GM18499 (cell line): ENCODE measurements around the gene CCDC149.

Experiments
- ATAC-seq: cut with Tn5 transposase; IDR thresholded peaks from one replicate; pipeline ENCODE4 v1.9.1; 2021; ENCODE audit warnings: moderate number of reproducible peaks; ENCODE audit not compliant: insufficient read depth, unreplicated experiment

Gene CCDC149

DNA sequence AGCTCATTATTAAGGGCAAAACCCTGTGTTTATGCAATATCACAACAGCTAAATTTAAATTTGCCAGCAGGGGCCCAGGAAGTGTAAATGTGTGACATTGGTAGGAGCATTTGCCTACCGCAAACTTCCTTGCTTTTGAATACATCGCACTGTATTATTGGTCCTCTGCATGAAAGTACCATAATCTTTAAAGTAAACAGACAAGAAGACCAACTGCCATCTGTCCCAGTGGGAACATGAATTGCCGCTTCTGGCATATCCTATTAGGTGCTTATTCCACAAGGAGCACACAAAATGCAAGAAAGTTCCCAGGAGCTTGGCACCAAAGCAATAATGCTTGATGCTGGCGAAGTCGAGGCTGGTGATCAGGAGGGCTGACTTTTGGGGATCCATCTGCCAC lies 66.1 kb downstream of the CCDC149 start:
- no peak for ATAC-seq

DNA sequence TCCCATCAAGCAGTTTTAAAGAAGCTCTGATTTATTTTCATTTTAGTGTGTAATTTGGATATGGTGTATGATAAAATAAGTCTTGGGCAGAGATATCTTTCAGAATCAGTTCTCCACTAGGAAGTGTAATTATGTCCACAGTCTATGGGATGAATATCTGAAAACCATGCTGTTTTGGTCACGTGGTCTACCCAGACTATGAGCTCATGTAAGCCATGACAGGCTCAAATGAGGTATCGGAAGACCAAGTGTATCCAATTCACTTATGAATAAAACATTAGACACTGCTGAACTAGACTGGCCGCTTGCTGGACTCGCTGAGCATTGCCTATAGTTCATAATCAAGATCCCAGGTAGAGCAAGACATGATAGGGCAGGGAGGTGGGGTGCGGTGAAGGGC lies 66.9 kb downstream of the CCDC149 start:
- no peak for ATAC-seq

DNA sequence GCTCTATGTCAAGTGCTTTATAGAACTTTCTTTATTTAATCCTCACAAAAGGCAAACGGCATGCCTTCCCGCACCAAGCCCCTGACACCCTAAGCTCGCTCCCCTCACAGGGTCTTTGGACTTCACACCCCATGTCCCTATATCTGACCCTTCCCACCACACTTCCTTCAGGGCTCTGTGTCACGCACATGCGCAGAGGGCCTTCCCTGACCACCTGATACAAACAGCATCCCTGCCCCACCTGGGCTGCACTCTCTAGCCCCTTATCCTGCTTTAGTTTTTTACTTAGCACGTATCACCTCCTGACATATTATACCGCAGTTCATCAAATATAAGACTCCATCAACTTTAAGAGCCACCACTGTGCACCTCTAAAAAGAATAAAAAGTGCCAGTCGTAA lies 67.7 kb downstream of the CCDC149 start:
- no peak for ATAC-seq

DNA sequence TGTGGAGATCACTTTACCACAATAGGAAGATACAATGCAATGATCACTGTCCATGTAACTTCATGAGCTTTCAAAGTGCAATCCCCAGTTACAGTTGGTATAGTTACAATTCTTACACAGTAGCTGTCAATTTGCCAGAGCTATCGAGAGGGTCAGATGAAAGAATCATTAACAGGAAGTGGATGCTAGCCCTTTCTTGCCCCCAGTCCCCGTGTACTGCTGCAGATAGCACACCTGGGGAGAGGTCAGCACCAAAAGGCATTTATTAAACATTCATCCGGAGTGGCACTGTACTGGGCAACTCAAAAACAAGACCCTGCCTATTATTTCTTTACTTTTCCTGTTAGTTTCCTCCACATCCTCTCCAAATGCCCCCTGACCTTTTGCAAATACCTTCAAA lies 69.7 kb downstream of the CCDC149 start:
- ATAC-seq, result no peak

DNA sequence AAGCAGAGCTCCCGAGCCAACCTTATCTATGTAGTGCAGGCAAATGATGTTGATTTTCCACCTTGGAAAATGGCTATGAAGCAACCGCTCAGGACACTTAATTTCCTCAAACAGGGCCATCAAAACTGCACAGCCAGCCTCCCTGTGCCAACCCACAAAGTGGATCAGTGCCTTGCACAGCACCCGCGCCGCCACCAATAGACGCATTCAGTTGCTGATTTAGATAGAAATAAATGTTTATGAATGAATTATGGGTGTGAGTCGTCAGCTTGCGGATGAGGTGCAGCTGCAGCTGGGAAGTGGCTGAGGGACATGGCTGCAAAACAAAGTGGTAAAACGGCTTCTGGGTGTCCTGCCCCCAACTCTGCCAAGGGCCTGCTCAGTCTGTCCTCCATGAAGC lies 70.5 kb downstream of the CCDC149 start:
- no peak for ATAC-seq

DNA sequence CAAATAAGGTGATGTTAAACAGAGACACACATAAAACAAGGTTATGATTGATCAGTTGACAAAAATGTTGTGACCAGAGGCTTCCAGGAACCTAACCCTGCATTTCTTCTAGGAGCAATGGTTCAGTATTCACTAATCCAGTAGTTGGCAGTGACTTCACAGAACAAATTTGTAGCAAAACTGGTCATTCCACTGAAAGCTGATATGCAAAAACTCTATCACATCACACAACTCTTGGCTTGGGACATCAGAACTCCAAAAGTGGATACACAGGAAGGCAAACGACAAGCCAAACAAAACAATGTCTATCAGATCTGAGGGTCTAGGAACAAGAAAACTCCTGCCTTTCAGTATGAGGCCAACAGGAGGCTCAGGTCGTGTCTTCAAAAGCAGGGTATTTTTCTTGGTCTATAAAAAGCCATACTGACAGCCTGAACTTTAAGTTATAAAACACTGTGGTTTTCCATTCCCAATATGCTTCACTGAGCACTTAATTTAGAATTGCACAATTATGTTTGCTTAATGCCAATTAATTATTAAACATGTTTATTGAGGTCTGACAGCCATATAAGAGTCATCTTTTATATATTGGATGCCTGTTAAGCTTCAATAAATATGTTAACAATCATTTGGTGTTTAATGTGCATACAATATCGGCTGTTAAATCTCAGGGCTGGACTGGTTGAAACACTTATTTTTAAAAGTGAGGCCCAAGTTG lies 71.9 kb downstream of the CCDC149 start:
- ATAC-seq, result no peak

DNA sequence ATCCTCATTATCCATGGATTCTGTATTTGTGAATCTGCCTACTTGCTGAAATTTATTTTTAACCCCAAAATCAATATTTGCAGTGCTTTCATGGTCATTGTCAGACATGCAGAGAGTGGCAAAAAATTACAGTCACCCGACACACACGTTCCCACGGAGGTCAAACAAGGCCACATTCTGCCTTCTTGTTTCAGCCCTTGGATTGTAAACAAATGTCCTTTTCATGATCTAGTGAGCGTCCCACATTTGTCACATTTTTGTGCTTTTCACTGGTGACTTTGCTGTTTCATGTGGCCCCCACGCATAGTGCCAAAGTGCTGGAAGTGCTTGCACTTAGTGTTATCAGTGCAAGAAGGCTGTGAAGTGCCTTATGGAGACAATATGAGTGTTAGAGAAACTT lies 72.5 kb downstream of the CCDC149 start:
- ATAC-seq, result no peak

DNA sequence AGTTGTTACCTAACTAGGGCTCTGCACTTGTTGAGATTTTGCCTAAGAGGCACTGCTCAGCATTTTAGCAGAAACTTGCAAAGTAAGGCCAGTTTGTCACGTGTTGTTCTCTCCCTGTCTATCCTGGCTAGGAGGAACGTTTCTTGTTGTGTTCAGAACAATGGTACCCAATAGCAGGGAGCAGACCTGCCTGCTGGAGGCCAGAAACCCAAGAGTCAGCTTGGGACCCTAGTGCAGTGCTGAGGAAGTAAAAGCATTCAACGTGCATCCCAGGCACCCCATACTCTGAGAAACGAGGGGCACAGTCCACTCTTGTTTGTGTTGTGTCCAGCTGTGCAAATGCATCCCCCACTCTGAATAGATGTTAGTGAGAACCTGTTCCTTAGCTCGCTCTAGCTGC lies 75.1 kb downstream of the CCDC149 start:
- ATAC-seq, result no peak

DNA sequence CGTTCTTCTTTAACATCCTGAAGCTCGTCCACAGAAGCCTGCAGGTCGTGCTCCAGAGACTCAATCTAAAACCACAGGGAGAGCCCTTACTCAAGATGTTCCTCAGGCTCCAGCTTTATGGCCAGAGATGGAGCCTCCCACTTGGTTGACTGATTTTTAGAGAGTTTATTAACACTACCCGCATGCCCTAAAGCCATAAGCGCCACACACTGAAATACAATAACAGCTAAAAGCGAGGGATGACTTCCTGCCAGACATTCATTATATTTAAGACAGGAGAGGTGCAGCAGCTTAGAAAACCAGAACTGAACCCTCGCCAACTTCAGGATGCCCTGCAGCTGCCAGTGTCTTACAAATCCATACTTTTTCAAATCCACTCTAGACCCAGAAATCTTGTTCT lies 75.5 kb downstream of the CCDC149 start:
- ATAC-seq, result no peak

DNA sequence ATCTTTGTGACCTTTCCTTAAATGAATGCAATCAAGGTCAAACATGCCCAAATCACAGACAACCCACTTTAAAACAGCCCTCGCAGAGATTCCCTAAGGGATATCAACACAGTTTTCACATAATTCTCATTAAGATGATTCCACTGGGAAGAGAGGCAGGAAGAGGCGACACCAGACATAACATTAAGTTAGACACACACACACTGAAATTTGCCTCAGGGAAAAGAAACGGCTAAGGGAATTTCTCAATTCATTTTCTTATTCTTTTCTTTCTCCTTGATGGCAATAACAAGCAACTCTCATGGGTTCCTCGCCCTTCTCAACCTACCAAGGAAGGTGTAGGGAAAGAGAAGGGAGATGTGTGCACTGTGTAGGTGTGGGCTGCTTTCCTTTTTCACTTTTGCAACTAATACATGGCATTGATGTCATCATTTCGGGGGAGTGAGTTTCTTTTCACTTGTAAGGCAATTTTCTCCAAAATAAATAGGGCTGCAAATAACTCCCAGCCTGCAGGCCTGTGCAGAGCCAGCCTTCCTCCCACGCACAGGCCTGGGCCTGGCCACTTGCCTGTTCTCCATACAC lies 76.1 kb downstream of the CCDC149 start:
- no peak for ATAC-seq

DNA sequence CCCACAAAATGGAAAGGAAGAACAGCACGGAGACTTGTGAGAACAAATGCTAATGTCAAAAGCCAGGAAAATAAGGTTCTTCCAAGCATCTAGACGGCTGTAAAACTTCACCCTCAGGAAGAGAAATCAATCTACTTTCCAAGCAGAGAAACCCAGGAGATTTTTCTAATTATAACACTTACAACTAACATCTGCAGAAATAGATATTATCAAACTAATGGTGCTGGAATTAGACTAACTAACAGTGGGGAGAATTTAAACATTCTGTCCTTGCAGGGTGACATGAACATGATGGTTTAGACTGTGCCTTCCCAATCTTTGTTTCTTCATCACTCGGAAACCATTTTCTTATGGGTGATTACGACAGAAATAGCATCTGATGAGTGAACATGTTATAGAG lies 77.1 kb downstream of the CCDC149 start:
- ATAC-seq, result no peak

DNA sequence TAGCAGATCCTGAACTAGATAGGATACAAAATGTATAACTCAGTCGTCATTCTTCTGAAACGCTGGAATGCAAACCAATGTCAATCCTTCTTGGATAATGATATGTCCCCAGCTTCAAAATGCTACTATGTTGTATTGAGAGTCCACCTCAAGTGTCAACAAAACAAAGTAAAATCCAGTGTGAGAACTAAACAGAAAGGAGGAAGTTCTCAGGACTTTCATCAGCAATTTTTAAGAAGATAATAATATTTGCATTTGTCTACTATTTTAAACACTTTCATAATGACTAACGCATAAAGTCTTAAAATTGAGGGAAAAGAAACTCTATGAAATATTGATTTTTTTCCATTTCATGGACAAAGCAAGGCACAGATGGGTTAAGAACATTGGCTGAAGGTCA lies 81.2 kb downstream of the CCDC149 start:
- peak; percentile 51 for ATAC-seq

DNA sequence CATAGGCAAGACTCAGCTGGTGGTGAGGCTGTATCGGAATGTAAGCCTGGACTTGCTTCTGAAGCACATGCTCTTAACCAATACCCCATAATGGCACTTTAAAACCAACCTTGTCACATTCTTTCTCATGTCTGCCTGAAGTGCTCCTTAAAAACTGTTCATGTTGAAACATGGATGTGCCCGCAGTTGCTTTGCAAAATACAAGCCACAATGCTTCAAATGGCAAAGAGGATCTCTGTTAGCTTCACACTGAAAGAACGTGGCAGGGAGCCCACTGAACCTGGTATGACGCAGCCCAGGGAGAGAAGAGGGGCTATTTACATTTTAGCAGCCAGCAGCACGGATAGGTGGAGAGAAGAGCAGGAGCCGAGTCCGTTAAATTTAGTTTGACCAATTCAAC lies 88.1 kb downstream of the CCDC149 start:
- ATAC-seq, result no peak

DNA sequence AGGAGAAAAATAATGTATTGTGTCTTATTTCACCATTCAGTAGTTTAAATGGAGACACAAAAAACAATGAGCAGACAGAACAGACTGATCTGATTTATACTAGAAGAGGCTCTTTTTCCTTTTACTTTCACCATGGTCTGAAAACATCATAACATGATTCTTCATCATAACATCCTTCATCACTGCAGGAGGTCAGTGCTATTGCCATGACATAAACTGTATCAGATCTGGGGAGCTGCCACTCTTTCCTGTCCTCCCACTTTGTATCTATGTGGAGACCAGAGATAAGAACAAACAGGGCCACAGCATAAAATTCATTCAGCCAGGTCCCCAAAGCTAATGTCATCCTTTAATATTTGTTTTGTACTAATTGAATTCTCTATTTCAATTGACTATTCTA lies 92.3 kb downstream of the CCDC149 start:
- no peak for ATAC-seq

DNA sequence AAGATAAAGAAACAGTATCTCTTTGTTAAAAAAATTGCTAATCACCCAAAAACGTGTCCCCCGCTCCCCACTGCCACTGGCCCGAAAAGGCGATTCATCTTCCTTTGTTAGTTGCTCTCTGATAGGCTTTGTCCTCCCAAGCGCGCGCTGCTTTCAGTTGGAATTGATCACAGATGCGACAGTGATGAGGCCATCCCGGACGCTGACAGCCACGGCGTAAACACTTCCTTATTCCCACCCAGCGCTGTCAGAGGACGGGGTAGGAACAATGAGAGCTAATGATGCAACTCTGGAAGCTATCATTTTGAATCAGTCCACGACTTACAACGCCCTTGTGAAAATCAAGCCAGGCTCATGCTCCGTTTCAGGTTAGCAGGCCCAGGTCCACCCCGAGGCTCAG lies 96.0 kb downstream of the CCDC149 start:
- ATAC-seq, result no peak

DNA sequence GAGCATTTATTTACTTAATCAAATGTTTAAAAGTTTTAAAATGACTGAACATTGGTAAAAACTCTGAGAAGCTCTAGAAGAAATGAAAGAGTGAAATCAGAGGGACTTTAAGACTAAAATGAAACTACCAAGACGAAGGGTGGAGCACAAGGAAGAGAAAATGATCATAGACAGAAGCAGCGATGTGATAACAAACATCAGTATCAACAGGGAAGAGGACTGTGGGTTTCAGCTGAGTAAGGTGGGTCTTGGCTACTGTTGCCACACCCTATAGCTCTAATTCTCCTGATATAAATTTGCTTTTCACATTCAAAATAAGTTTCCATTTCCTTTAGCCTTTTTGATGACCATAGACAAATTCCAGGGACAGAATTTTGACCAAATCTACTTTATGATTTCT lies 99.1 kb downstream of the CCDC149 start:
- ATAC-seq, result no peak

DNA sequence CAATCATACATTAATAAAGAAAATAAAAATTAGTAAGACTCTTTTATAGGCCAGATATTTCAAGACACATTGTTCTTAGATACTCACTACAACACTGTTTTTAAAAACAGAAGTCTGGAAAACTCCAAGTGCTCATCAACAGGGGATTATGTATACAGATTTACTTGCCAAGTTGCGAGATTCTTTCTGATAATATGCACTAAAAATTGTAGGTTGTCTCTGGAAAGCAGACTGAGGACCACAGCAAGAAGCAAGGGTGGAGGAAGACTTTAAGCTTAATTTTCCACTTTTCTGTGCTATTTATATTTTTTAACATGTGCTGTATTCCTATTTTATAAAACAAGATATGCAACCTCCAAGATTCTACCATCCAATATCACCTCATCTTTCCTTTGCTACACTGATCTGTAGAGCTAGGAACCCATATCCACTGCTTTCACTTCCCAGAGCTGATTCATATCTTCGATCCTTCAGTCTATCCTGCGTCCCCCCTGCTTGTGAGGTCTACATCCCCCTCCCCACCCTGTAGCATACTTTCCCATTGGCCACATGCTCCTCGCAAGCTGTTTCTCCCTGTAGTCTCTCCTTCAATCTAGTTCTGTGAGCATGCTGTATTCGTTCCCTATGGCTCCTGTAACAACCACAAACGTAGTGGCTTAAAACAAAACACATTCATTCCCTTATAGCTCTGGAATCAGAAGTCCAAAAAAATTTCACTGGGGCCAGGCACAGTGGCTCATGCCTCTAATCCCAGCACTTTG lies 101.8 kb downstream of the CCDC149 start:
- ATAC-seq, result no peak

DNA sequence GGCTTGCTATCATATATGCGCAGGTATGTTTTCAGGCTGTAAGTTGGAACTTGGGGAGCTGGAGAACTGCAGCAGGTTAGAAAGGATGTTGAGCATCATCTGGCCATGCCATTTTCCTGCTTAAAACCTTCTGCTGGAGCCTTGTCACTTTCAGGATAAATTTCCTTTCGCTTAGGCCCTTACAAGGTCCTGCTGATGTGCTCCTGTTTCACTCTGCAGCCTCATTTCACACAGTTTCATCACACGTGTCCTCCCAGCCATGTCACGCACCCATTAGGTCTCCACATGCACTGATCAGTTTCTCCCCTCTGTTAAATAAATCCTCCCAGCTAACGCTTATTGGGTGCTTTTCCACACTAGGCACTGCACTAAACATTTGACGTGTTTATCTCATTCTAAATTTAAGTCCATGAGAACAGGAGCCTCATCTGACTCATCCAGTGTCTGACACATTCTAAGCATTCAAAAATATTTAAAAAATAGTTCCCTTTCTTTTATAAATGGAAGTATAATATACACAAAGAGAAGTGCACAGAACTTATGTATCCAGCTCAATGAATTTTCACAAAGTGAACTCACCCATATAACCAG lies 102.9 kb downstream of the CCDC149 start:
- no peak for ATAC-seq

DNA sequence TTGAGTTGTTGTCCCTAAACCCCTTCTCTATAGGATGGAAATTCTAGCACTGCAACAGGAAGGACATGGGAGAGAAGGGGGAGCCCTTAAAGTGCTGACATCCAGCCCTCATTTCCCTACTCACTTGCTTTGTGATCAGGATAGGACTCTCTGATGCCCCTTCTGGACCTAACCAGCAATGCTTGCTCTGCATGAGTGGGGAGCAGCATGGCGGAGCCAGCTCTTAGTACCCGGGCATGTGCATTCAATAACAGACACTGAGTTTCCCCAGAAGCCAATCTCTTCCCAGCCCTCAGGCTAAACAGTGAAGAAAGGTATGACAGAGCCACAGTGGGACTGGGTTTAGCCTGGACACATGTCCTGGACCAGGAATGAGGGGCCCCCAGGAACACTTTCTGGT lies 103.5 kb downstream of the CCDC149 start:
- ATAC-seq, result no peak

DNA sequence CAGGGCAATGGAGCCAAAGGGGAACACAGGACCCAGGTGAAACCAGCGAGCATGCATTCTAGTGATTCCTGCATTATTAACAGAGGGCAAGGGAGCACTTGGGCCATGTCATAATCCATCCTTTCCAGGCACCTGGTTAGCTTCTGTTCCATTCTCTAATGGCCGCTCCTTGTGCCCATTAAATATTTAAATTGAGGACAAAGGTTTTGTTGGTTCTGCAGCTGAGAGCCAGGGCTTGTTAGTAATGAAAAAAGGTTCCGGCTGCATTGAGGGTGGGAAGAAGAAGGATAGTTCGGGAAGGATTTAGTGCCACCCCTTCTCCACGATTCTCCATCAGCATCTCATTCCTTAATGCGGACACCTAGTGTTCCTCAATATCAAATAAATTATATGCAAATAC lies 103.9 kb downstream of the CCDC149 start:
- no peak for ATAC-seq

DNA sequence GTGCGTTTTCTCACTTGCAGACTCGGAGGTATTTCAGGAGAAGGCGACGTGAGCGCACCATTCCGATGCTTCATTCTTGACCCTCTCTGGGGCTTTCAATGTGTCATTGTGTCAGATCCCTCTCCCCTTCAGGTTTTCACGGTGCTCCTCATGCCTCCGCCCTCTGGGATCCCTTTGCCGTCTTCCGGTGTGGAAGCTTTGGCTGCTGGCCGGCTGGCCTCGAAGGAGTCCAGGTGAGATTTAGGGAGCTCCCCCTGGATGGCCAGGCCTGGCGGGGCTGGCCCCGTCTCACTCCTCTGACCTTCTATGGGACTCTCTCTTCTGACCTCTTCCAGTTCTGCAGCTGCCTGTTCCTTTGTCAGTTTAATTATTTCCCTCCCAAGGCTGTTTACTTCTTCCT lies 104.6 kb downstream of the CCDC149 start:
- ATAC-seq, result no peak
